HG03280 (cell line): ENCODE data around the gene TANGO2.

Experiments
- ATAC-seq: cut with Tn5 transposase; IDR thresholded peaks from one replicate; pipeline ENCODE4 v1.9.1; 2021; ENCODE audit warnings: mild to moderate bottlenecking, moderate library complexity; ENCODE audit not compliant: unreplicated experiment

TANGO2 gene

DNA sequence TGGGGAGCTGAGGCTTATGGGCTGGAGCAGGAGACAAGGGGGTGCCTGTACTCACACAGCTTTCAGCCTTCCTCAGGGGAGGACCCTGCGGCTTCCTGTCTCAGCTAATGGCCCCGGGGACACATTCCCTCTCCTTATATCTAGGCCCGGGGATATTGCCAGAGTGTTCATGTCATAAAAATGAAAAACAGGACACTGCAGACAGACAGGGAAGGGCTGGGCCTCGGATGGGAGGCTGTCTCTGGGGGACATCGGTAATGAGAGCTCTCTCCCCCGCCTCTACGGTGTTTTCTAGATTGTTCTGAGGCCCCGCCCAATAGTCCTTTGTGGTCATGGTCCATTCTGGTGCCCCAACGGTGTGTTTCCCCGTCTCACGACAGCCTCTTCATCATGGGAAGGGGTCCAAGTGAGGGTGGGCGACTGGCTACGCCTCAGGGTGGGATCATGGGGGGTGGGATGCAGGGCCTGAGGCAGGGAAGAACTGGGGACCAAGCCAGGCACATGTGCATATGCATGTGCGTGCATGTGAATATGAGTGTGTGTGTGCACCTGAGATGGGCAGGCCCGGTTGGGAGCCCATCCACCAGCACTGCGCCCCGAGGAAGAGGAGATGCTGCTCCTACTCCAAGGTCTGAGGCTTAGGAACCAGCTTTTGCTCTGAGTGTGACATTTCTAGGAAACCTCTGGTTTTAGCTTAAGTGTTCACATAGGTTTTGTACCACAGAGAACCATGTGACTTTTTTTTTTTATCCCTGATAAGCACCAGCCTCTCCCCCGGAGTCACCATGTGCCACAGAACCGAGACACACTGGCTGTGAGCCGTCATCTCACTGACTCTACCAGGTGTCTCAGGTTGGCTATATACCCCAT lies 9.6 kb upstream of the TANGO2 start:
- no peak for ATAC-seq

DNA sequence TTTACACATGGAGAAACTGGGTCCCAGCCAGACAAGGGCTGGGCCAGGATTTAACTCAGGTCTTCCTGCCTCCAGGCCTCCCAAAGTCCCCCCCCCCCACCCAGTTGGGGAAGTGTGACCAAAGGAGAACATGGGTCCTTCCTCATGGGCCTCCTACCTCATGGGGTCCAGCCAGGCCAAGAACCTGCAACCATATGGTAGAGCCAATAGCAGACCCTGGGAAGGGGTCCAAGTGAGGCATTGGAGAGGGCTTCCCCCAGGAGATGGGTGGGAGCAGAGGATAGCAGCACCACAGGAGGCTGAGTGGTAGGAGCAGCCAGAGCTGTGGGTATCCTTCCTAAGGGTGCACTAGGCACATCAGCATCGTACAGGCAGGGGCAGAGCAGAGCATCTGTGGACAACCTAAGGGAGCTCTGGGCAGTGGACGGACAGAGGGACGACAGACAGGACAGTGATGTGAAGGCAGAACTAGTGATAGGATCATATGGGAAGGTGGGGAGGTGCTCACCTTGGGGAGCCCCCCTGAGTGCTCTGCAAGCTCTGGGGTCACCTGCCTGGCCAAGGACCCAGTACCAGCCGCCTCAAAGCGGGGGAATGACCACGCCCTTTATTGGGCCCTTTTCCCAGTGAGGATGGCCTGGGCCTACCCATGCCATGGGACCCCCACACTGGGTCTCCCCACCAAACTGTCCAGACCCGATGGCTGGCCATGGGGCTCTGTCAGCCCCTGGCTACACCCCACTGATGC lies 8.7 kb upstream of the TANGO2 start:
- ATAC-seq, result no peak

DNA sequence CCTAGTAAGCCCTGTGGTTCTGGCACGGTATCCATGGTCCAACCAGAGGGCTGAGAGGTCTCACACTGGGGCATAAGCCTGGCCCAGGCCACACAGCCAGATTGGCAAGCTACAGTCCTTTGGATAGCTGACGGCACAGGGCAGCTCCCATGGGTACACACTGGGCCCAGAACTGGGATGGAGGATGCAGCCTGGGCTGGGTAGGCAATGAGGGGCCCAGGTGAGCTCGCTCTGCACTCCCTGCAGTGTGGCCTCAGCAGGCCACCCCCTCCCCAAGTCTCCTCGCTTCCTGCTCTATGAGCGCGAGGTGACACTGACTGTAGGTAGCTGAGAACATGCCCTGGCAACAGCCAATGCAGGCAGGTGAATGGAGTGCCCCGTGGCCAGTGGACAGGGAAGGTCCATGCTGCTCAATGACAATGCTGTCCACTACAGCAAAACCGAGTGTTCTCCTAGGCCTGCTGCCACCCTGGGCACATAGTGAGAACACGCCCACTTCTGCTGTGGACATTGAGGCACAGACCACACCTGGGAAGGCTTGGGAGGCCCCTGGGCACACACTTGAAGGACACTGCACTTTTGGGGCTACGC lies 8.1 kb upstream of the TANGO2 start:
- no peak for ATAC-seq

DNA sequence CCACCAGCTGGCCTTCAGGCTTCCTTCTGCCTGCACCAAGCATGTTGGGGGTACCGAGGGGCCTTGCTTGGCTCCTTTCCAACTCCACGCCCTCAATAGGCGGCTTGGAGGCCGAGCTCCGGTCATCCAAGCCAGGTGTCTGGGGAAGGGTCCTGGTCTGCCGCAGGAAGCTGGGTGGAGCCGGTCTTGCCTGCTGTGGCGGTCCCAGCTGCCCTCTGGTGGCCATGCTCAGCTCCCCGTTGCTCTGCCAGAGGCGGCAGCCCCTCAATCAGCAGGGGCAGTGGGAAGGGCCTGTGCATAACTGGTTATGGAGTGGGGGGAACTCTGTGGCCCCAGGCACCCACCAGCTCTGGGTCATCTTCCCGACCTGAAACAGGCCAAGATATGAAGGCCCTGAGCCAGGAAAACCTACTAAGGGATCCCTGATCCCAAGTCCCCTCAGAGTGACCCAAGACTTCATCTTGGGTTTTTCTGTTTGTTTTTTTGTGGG lies 7.5 kb upstream of the TANGO2 start:
- no peak for ATAC-seq

DNA sequence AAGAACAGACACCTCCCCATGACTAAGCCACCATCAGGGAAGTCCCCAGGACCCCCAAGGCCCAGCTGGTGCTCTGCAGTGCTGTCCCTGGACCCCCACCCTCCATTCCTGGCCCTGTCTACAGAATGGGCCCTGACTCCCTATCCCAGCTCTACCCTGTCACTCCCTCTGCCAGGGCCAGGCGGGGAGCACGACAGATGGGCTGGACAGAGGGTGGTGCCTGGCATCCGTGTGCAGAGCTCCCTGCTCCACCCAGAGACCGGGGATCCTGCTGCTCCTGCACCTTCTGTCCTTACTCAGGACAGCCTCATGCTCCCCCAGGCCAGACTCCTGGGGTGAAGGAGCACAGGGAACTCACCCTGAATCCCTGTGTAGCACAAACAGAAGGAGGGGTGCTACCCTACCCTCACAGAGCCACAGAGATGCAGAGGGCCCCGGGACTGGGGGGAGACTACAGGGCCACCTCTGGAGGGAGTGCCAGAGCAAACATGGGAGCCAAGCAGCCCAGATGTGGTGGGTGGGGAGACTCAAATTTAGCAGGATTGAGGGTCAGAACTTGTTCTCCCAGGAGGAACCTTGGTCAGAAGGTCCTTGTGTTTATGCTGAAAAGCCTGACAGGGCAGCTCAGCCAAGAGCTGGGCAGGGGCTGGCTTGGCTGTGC lies 6.3 kb upstream of the TANGO2 start:
- ATAC-seq, result no peak

DNA sequence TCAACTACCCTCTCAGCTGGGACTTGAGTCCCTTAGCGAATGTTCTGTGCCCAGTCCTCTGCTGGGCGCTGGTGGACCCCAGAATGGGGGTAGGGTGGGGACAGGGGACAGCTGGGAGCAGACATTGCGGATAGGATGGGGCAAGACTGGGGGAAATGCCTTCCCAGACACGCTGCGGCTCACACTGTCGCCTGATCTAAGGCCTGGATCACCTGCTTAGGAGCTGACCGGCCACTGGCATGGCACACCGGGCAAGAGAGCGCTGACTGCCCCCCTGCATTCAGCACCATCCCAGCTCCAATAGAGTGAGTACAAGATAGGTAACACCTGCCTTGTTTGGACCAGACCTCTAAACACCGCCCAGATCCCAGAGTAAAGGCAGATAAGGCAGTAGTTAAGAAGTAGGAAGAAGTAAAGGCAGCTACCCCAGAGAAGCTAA lies 5.7 kb upstream of the TANGO2 start:
- no peak for ATAC-seq

DNA sequence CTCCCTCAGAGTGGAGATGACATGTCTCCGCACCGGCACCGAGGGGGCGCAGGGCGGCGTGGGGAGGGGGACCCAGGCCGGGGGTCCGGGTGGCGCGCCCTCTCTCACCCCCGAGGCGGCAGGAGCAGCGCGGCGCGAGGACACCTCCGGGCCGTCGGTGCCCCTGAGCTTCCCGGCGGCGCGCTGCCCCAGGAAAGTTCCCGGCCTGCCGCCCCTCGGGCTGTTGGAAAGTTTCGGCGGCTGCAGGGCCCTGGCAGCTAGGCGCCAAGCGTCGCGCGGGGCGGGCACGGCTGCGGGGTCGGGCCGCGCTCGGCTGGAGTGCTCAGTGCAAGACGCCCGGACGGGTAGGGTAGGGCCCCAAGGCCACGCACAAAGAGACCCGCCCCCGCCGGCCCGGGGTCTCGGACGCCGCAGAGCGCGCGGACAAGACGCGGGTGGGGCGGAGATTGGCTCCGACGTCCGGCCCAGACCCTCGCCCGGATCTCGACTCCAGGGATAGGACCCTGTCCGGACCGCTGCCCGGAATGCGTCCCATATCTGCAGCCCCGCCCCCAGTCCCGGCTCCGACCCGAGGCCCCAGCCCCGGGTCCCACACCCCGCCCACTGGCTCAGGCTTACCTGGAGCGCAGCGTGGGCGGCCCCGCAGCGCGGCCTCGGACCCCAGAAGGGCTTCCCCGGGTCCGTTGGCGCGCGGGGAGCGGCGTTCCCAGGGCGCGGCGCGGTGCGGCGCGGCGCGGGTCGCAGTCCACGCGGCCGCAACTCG lies 4.8 kb upstream of the TANGO2 start:
- no peak for ATAC-seq

DNA sequence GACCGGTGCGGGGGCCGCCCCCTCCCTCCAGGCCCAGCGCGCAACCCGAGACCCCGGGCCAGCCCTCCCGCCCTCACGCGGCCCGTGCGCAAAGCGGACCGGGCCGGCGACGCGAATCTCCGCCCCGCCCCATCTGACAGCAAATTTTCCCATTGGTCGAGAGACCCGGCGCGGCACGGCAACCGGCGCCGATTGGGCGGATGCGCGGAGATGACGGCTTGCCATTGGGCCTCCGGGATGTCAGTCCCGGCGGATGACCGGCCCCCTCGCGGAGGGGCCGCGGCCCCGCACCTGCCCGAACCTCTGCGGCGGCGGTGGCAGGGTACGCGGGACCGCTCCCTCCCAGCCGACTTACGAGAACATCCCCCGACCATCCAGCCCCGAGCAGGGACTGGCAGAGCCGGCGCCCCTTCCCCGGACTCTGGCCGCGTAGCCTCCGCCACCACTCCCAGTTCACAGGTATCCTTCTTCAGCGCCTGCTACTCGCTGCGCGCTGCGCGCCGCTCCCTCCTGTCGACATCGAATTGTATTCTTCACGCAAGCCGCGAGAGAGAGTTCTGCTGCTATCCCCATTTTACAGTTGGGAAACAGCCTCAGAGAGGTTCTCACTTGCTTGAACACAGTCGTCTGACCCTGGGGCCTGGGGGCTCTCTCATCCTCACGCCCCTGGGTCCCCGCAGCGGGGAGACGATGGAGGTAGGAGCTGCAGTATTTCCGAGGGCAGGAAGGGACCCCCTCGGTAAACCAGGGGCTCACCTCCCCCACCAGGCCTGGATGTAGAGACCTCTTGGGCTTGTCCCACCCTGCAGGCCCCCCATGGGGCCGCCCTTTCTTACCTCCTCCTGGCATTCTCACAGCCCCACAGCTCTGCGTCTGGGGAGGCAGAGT lies 3.9 kb upstream of the TANGO2 start, which contains the start of gene ARVCF:
Gene ARVCF (minus strand): TSS at position 90 of the 888 bp plus-strand sequence. CDS start 26,029 bp downstream, outside the sequence.
- peak; percentile 59 for ATAC-seq

DNA sequence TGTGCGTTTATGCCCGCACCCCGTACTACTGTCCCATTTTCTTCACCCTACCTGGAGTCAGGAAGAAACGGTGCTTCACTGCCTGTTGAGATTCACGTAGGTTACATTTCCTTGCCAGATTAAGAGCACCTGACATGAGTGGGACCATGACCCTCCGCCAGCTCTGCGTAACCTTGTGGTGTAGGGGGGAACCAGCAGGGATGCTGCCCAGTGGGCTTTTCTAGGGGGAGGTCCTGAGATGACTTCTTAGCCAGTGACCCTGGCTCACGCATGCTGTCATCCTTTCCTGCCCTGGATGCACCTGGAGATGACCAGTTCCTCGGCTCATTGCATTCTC lies 3.3 kb upstream of the TANGO2 start:
- ATAC-seq, result no peak

DNA sequence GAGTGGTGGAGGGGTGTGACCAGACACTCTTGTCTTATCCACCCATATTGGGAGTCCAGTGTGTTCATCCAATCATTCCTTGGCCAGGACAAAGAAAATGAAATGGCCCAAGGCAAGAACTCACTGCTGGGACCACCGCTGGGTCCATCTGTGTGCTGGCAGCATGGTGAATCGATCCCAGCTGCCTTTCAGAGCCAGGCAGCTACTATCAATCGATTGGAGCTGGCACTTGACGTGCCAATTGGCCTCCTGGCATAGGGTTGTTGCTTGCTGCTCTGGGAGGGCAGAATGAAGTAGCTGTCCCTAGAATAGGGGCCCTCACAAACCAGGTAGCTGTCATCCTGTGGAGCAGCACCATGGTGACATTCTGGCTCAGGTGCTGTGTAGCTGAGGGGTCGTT lies 2.9 kb upstream of the TANGO2 start:
- no peak for ATAC-seq

DNA sequence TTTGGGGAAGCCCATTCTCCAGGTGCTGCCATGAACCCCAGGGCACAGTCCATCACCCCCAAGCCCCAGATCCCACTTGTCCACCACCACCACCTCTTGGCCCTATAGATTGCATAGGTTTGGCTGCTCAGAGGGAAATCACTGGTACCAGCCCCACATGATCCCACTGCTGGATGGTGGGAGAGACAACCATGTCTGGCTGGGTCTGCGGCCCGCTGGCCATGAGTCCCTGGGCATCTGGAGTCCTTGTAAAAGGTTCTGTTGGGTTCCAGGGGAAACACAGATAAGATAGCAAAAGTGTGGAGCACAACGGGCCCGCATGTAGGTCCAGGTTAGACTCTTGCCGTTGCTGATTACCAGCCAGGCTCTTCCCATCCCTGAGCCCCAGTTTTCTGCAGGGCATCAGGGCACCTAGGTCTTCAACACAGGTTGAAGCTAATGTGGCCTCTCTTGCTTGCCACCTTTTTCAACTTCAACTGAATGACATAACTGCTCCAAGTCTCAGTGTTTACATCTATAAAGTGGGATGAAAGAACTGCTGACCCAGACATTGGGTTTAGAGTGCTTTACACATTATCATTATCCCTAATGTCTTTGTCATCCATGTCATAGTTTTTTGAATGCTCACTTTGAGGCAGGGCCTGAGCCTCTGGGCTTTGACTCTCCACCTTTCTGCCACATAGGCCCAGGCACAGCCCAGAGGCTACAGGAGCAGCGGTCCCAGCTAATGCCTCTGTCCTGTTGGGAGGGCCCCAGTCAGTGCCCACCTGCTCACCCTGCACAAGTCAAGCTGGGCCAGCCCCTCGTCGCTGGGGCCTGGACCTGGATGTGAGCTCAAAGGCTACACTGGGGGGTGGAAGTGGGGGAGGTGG lies 1.0 kb upstream of the TANGO2 start:
- no peak for ATAC-seq

DNA sequence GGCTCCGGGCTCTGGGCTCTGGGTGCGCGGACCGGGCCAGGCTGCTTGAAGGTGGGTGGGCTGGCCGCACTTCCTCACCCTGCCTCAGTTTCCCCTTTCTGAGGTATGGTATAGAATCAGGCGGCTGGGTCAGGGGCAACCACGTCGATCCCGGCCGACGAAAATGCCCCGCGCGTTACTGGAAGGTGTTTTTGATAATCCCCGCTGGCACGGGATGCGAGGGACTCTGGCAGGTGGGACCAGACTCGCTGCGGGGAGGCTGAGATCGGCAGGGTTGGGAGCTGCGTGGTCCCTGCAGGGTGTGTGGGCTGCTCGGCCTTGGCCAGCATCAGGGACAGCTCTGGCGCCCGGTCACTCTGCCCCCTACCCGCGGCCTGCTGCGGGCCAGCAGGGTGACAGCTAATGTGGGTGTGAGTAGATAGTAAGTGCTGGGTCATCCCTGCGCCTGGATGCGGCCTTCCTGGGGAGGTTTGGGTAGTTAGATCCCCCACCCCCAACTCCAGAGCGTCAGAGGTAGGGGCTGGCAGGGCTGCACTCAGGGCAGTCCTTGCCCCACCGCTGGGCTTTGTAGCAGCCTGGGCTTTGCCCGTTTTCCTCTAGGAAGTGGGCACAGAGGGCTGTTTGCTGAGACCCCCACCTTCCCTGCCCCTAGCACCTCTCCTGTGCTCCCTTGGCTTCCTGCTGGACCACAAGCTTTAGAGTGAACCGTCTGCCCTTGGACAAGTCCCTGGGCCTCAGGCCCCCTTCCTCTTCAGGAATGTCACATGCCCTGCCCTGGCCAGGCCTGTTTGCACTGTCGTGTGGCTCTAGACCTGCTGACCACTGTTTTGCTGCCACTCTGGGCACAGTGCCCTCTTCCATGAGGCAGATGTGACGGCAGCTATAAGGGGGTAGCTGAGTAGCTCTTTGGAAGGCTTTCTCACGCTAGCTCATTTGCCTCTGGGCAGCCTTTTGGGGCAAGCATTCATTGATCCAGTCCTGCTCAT lies 579 bp downstream of the TANGO2 start:
- no peak for ATAC-seq

DNA sequence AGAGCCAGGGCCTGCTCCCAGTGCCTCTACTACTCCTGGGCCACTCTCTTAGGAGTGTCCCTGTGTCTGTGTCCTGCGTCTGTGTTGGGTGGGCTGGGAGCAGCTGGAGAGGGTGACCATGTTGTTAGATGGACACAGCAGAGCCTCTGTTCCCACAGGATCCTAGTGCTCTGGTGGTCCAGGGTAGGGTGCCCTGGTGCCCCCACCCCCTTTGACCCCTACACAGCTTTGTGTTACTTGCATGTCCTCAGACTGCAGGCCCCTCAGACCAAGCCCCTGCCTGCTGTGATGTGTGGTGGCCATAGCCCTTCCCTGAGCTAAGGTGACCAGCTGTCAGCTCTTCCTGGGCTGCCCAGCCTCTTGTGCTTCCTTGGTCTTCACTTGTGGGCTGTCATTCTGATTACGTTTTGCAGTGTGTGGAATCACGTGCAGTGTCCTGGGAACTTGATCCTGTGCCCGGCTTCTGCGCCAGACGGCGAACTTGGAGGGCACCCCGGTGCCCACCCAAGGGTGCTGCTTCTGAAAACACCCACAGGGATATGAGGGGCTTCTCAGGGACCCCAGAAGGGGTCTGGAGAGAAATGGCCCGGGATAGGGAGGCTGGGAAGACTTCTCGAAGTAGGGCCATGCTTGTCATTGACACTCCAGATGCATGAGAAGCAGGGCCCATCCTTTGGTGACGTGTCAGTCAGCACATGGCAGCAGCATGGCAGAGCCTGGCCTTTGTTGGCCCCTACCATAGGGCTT lies 1.5 kb downstream of the TANGO2 start:
- no peak for ATAC-seq

DNA sequence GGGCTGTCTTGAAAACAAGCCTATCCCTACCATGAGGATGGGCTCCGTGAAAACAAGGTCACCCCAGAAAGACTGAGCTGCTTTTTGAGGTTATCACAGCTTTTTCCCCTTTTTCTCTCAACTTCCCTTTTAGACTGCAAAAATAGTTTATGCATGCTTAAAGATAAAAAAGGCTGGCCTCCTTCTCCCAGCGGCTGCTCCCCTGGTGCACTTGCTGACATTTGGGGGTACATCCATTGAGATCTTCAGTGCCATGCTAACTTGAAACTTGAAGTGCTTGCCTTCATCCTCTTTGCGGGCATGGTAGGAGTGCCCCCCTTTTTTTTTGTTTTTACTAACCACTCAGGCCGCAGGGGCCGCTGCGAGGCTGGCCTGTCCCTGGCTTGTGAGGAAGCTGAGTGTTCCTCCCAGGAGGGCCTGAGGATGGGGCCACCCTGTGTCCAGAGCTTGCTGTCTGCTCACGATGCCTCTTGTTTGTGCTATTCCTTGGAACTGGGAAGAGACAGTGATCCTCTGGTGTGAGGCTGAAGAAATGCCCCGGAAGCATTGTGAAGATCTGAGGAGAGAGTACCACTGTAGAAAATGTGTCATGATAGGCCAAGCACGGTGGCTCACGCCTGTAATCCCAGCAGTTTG lies 2.2 kb downstream of the TANGO2 start:
- no peak for ATAC-seq

DNA sequence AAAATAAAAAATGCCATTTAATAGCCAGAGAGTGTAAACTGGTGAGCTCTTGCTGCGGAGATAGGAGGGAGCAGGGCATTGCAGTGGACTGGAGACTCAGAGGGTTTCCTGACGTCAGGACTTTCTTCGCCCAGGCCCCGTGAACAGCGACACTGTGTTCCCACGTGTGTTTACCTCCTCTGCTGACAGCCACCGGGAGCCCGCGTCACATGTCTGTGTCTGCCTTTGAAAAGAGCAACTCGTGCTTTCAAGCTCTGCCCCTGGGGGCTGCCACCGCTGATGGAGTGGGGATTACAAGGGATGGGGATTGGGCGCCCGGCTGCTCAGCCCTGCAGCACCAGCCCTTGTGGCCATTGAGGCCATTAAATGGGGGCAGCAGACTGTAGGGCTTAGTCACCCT lies 3.3 kb downstream of the TANGO2 start:
- no peak for ATAC-seq
